H1 (cell line): ENCODE measurements around the gene CDC73. TPM values are rescaled to one million over a fixed set of nuclear protein-coding genes. Genes with fewer than 3 reads are reported as not detected.

Experiments used
- CTCF ChIA-PET: fragments of 300-600 bp; sonication (Branson Sonifier 250); formaldehyde crosslinking; loops from one replicate; lab custom pipeline; 2021; ENCODE audit not compliant: partially characterized antibody; lab: Charles Lee
- POLR2A ChIA-PET: fragments of 300-600 bp; sonication (Branson Sonifier 250); formaldehyde crosslinking; loops from one replicate; lab custom pipeline; 2021; ENCODE audit warnings: inconsistent platforms; ENCODE audit not compliant: partially characterized antibody; lab: Charles Lee
- DNase-seq, 2 experiments: peaks; one replicate each; pipeline versions ENCODE4 v3.0.0 to v3.0.0-alpha.2; 2010 to 2022; ENCODE audit warnings: low spot score in 2 of 2, low read depth in 1 of 2, mixed read lengths in 1 of 2
- FAIRE-seq: peaks from 2 replicates; lab custom pipeline; 2011; peaks lifted over from hg19 to GRCh38; lab: Jason Lieb, UNC
- H2AFZ ChIP-seq: 2 replicates; pipeline ENCODE4 v1.8.1; 2012; ENCODE audit warnings: low read length, inconsistent platforms
- H2AK5ac ChIP-seq: 2 replicates; pipeline ENCODE4 v1.6.1; 2013; ENCODE audit warnings: low read depth, low read length
- H2BK120ac ChIP-seq: replicated peaks from 2 replicates; pipeline ENCODE3; 2013; ENCODE audit warnings: low read depth, low read length, inconsistent platforms
- H2BK12ac ChIP-seq: 2 replicates; pipeline ENCODE4 v1.6.1; 2013; ENCODE audit warnings: low read depth, low read length
- H2BK15ac ChIP-seq: 2 replicates; pipeline ENCODE4 v1.6.1; 2013; ENCODE audit warnings: low read length
- H2BK20ac ChIP-seq: 2 replicates; pipeline ENCODE4 v1.6.1; 2013; ENCODE audit warnings: low read length
- H2BK5ac ChIP-seq: 2 replicates; pipeline ENCODE4 v1.6.1; 2013; ENCODE audit warnings: low read depth, low read length
- H3K14ac ChIP-seq: 2 replicates; pipeline ENCODE4 v1.6.1; 2013; ENCODE audit warnings: inconsistent platforms; ENCODE audit not compliant: insufficient read length
- H3K18ac ChIP-seq: 2 replicates; pipeline ENCODE4 v1.6.1; 2013; ENCODE audit warnings: low read length; ENCODE audit errors: extremely low read depth
- H3K23ac ChIP-seq: 2 replicates; pipeline ENCODE4 v1.6.1; 2013; ENCODE audit warnings: inconsistent platforms; ENCODE audit not compliant: insufficient read length
- H3K23me2 ChIP-seq: 2 replicates; pipeline ENCODE4 v1.6.1; 2013; ENCODE audit warnings: low read depth, low read length
- H3K27ac ChIP-seq: 2 replicates; pipeline ENCODE4 v1.6.1; 2011; ENCODE audit warnings: low read depth, low read length, inconsistent platforms
- H3K27me3 ChIP-seq, 4 experiments: replicated peaks in 1 of 4; 1 replicate in 1 of 4; 2 replicates in 3 of 4; pipeline versions ENCODE4 v1.6.1 to v1.8.1; 2011 to 2013; ENCODE audit warnings: low read length in 3 of 4, mild to moderate bottlenecking in 3 of 4, inconsistent platforms in 2 of 4, mixed read lengths in 2 of 4, moderate library complexity in 1 of 4; ENCODE audit not compliant: control insufficient read depth in 3 of 4, insufficient read depth in 3 of 4; ENCODE audit errors: extremely low read depth in 1 of 4
- H3K36me3 ChIP-seq, 4 experiments: 2 replicates each; pipeline versions ENCODE4 v1.6.1 to v1.8.1; 2011 to 2013; ENCODE audit warnings: mild to moderate bottlenecking in 4 of 4, low read length in 3 of 4, moderate library complexity in 2 of 4, control low read depth in 1 of 4, inconsistent platforms in 1 of 4; ENCODE audit not compliant: insufficient read depth in 4 of 4, control insufficient read depth in 2 of 4
- H3K4ac ChIP-seq: replicated peaks from 2 replicates; pipeline ENCODE3; 2013; ENCODE audit warnings: low read length, low read depth, mixed read lengths, inconsistent platforms; ENCODE audit not compliant: insufficient read length
- H3K4me1 ChIP-seq, 4 experiments: replicated peaks in 1 of 4; 1 replicate in 1 of 4; 2 replicates in 3 of 4; pipeline versions ENCODE4 v1.6.1 to v1.8.1; 2011 to 2013; ENCODE audit warnings: low read length in 3 of 4, inconsistent platforms in 2 of 4, mixed read lengths in 1 of 4; ENCODE audit not compliant: insufficient read depth in 4 of 4, control insufficient read depth in 3 of 4
- H3K4me2 ChIP-seq, 2 experiments: 2 replicates each; pipeline versions ENCODE4 v1.6.1 to v1.8.1; 2011 to 2013; ENCODE audit warnings: low read depth in 2 of 2, low read length in 2 of 2, control low read depth in 1 of 2, inconsistent platforms in 1 of 2, mild to moderate bottlenecking in 1 of 2; ENCODE audit not compliant: insufficient read depth in 1 of 2
- H3K4me3 ChIP-seq, 4 experiments: fragments of 200-600, 300-600 bp in 1 of 4; sonication (generic), shearing (Covaris generic), sonication (Bioruptor Twin) in 1 of 4; 2 replicates each; pipeline versions ENCODE4 v1.5.1 to v1.8.1; 2011 to 2016; ENCODE audit warnings: low read length in 4 of 4, low read depth in 3 of 4, control low read depth in 2 of 4, inconsistent platforms in 2 of 4, mild to moderate bottlenecking in 2 of 4, mixed read lengths in 1 of 4, moderate library complexity in 1 of 4; ENCODE audit not compliant: insufficient read depth in 2 of 4; ENCODE audit errors: extremely low read depth in 1 of 4
- H3K56ac ChIP-seq: replicated peaks from 2 replicates; pipeline ENCODE3; 2013; ENCODE audit warnings: low read depth, mild to moderate bottlenecking, mixed read lengths, low read length, inconsistent platforms; ENCODE audit not compliant: insufficient read length
- H3K79me1 ChIP-seq: 2 replicates; pipeline ENCODE4 v1.6.1; 2013; ENCODE audit warnings: low read depth, low read length, control low read depth
- H3K79me2 ChIP-seq, 2 experiments: 2 replicates each; pipeline versions ENCODE4 v1.6.1 to v1.8.1; 2012 to 2013; ENCODE audit warnings: low read length in 2 of 2, mild to moderate bottlenecking in 2 of 2, inconsistent platforms in 1 of 2; ENCODE audit not compliant: insufficient read depth in 2 of 2, control insufficient read depth in 1 of 2
- H3K9ac ChIP-seq, 4 experiments: replicated peaks in 1 of 4; 1 replicate in 1 of 4; 2 replicates in 3 of 4; pipeline versions ENCODE4 v1.6.1 to v1.8.1; 2011 to 2013; ENCODE audit warnings: low read depth in 3 of 4, low read length in 3 of 4, control low read depth in 2 of 4, mild to moderate bottlenecking in 2 of 4, moderate library complexity in 2 of 4, inconsistent platforms in 1 of 4; ENCODE audit errors: extremely low read depth in 1 of 4
- H3K9me3 ChIP-seq, 2 experiments: 2 replicates each; pipeline versions ENCODE4 v1.6.1 to v1.8.1; 2012 to 2013; ENCODE audit warnings: mild to moderate bottlenecking in 2 of 2, moderate library complexity in 2 of 2, control low read depth in 1 of 2, inconsistent platforms in 1 of 2, low read depth in 1 of 2, low read length in 1 of 2, mixed read lengths in 1 of 2; ENCODE audit not compliant: insufficient read depth in 2 of 2
- H4K20me1 ChIP-seq, 2 experiments: replicated peaks in 1 of 2; 2 replicates each; pipeline versions ENCODE3 to v1.8.1; 2011 to 2013; ENCODE audit warnings: inconsistent platforms in 2 of 2, low read length in 2 of 2, mild to moderate bottlenecking in 1 of 2; ENCODE audit not compliant: insufficient read depth in 2 of 2, control insufficient read depth in 1 of 2
- H4K5ac ChIP-seq: 2 replicates; pipeline ENCODE4 v1.6.1; 2013; ENCODE audit warnings: low read length, low read depth, mixed read lengths, inconsistent platforms; ENCODE audit not compliant: insufficient read length
- H4K8ac ChIP-seq: 2 replicates; pipeline ENCODE4 v1.8.0; 2013; ENCODE audit warnings: mild to moderate bottlenecking, moderate library complexity, low read length, inconsistent platforms; ENCODE audit not compliant: insufficient read depth; ENCODE audit errors: extremely low read depth
- H4K91ac ChIP-seq: replicated peaks from 2 replicates; pipeline ENCODE3; 2013; ENCODE audit warnings: low read length, mixed read lengths, inconsistent platforms; ENCODE audit not compliant: insufficient read length
- ASH2L ChIP-seq: fragments of 200-600, 300-600 bp; sonication (generic); IDR thresholded peaks from one replicate; pipeline ENCODE4 v1.7.1; 2017; ENCODE audit warnings: low read length
- BACH1 ChIP-seq: IDR thresholded peaks from 2 replicates; pipeline ENCODE4 v1.6.1; 2012; ENCODE audit warnings: low read length, improper control_type of control experiment
- BRCA1 ChIP-seq: IDR thresholded peaks from 2 replicates; pipeline ENCODE4 v1.6.1; 2012; ENCODE audit warnings: low read depth, low read length, improper control_type of control experiment
- CBX5 ChIP-seq: fragments of 300-800, 300-1000 bp; sonication (generic); IDR thresholded peaks from 2 replicates; pipeline ENCODE4 v1.7.1; 2016; ENCODE audit warnings: antibody characterized with exemption, low read length, low read depth
- EP300 ChIP-seq, 2 experiments: IDR thresholded peaks; 1 replicate in 1 of 2; 2 replicates in 1 of 2; pipeline ENCODE4 v1.6.1; 2011 to 2012; ENCODE audit warnings: low read depth in 2 of 2, low read length in 2 of 2, mild to moderate bottlenecking in 2 of 2, borderline replicate concordance in 1 of 2, inconsistent platforms in 1 of 2, moderate library complexity in 1 of 2
- EZH2 ChIP-seq: fragments of 200-600 bp; sonication (generic); IDR thresholded peaks from 2 replicates; pipeline ENCODE4 v1.7.1; 2012; ENCODE audit warnings: low read depth, mild to moderate bottlenecking, moderate library complexity, low read length, inconsistent platforms; ENCODE audit not compliant: severe bottlenecking
- JUND ChIP-seq: IDR thresholded peaks from 2 replicates; pipeline ENCODE4 v1.6.1; 2011; ENCODE audit warnings: mild to moderate bottlenecking, improper control_type of control experiment, low read length
- KDM1A ChIP-seq: fragments of 200-600, 300-600 bp; sonication (generic); IDR thresholded peaks from 2 replicates; pipeline ENCODE4 v1.7.1; 2016; ENCODE audit warnings: mild to moderate bottlenecking, low read length, borderline replicate concordance
- POU5F1 ChIP-seq: IDR thresholded peaks from 2 replicates; pipeline ENCODE4 v1.6.1; 2011; ENCODE audit warnings: low read depth, mild to moderate bottlenecking, low read length, moderate library complexity
- SAP30 ChIP-seq: fragments of 300-600 bp; sonication (generic); IDR thresholded peaks from 2 replicates; pipeline ENCODE4 v1.7.1; 2012; ENCODE audit warnings: low read length, moderate library complexity, mild to moderate bottlenecking, inconsistent platforms; ENCODE audit not compliant: insufficient read depth, insufficient replicate concordance
- SIRT6 ChIP-seq: IDR thresholded peaks from one replicate; pipeline ENCODE4 v1.7.1; 2012; ENCODE audit warnings: low read length, inconsistent platforms
- SP1 ChIP-seq: IDR thresholded peaks from 2 replicates; pipeline ENCODE4 v1.6.1; 2011; ENCODE audit warnings: low read depth, low read length
- SRF ChIP-seq: IDR thresholded peaks from 2 replicates; pipeline ENCODE4 v1.6.1; 2011; ENCODE audit warnings: mild to moderate bottlenecking, low read depth, low read length, moderate library complexity
- TAF1 ChIP-seq: IDR thresholded peaks from 2 replicates; pipeline ENCODE4 v1.6.1; 2011; ENCODE audit warnings: mild to moderate bottlenecking, low read depth, low read length
- TBP ChIP-seq: IDR thresholded peaks from 2 replicates; pipeline ENCODE4 v1.6.1; 2011; ENCODE audit warnings: low read depth, low read length, improper control_type of control experiment
- ZNF274 ChIP-seq: IDR thresholded peaks from 2 replicates; pipeline ENCODE4 v1.7.0; 2012; ENCODE audit warnings: low read length, borderline replicate concordance; ENCODE audit errors: extremely low read depth
- WGBS, 2 experiments: shearing (Covaris generic) in 1 of 2; methylation state at CpG; one replicate each; pipeline versions ENCODE4 v1.1.6 to v1.1.7; 2013 to 2015; ENCODE audit warnings: low lambda C conversion rate in 2 of 2, mixed read lengths in 2 of 2, inconsistent platforms in 1 of 2, low coverage in 1 of 2, missing lambda C conversion rate in 1 of 2; ENCODE audit not compliant: insufficient replicate concordance in 2 of 2, insufficient coverage in 1 of 2, insufficient read length in 1 of 2; ENCODE audit errors: extremely low coverage in 1 of 2, missing lambda C conversion rate in 1 of 2; 5-methylcytosine and 5-hydroxymethylcytosine counted together
- polyA plus RNA-seq, 7 experiments: library from polyadenylated mRNA; depleted of rRNA in 3 of 7; stranded (reverse) in 5 of 7; unstranded in 2 of 7; fragments of >200 nt in 5 of 7; fragments of 200-250 nt in 2 of 7; gene quantifications; 1 replicate in 5 of 7; 2 replicates in 1 of 7; 4 replicates in 1 of 7; pipeline versions ENCODE4 v1.2.1 to v1.2.3, GENCODE V29; 2011 to 2013; ENCODE audit warnings: missing spikeins in 2 of 7, mixed read lengths in 2 of 7
- total RNA-seq: library from RNA; stranded (reverse); fragmentation: NEBNext Ultra II Directional; extraction: Animal tissue kit (Norgen Biotek cat#: 25700); gene quantifications from 2 replicates; pipeline ENCODE4 v1.2.1, GENCODE V29; 2021

The CDC73 gene
- total and polyA plus RNA-seq, 2 of the 8 experiments (the other 6 are each of a cell fraction or from before 2014, with no cell fraction given), result 9.8 to 64.0 TPM

- H3K14ac ChIP-seq, result no peak overlapping the region
- DNase-seq (no peak), FAIRE-seq (no peak)
- H4K5ac ChIP-seq, result no peak overlapping the region
- ChIA-PET POLR2A (no interaction called here), CTCF (interaction anchor here (1.4 kb wide), 1 partner anchor 9 kb away, joined by 4 read pairs; no protein-coding TSS in a partner anchor)
- no peaks in the 10 kb centered on the region for H3K27me3 ChIP-seq
- H3K23ac ChIP-seq, result no peak overlapping the region
- H2BK20ac ChIP-seq, result no peak overlapping the region
- no peak overlapping the region for H3K9ac ChIP-seq
- no peaks in the 10 kb centered on the region for H3K79me2 ChIP-seq
- no peaks in the 10 kb centered on the region for H3K23me2 ChIP-seq
- no peak overlapping the region for H3K56ac ChIP-seq
- TF ChIP-seq SRF, result no peak
- no peak for TF ChIP-seq BACH1
- no peak for TF ChIP-seq EP300 (IDR thresholded peaks at IDR 0.05; ENCODE audit: borderline replicate concordance in 1 of 2, low read depth in 2 of 2, low read length in 2 of 2)
- TF ChIP-seq KDM1A, result no peak
- no peak for TF ChIP-seq ASH2L
- TF ChIP-seq SP1, result no peak
- no peak for TF ChIP-seq JUND
- TF ChIP-seq ZNF274, result no peak
- TF ChIP-seq SIRT6, result no peak
- no peak for TF ChIP-seq CBX5
- TF ChIP-seq TBP, result no peak
- no peak for TF ChIP-seq POU5F1
- TF ChIP-seq TAF1, result no peak
- no peak for TF ChIP-seq BRCA1
- no peak for TF ChIP-seq EZH2
- TF ChIP-seq SAP30, result no peak
- H4K91ac ChIP-seq, result no peak overlapping the region
- no peak overlapping the region for H2BK12ac ChIP-seq
- no peak overlapping the region for H2AK5ac ChIP-seq
- no peaks in the 10 kb centered on the region for H4K20me1 ChIP-seq
- no peak overlapping the region for H3K4ac ChIP-seq
- H4K8ac ChIP-seq, result no peak overlapping the region
- H3K4me1 ChIP-seq, result no peaks in the 10 kb centered on the region
- H2BK5ac ChIP-seq, result no peak overlapping the region
- H3K9me3 ChIP-seq, result no peaks in the 10 kb centered on the region
- no peaks in the 10 kb centered on the region for H3K36me3 ChIP-seq
- H2BK15ac ChIP-seq, result no peak overlapping the region
- no peak overlapping the region for H3K18ac ChIP-seq
- no peak overlapping the region for H2BK120ac ChIP-seq
- H3K4me3 ChIP-seq, result no peak overlapping the region
- no peak overlapping the region for H3K4me2 ChIP-seq
- no peak overlapping the region for H2AFZ ChIP-seq
- WGBS, 2 experiments, result 90% methylated on average over 1 of the region's 1 CpG; no CpG with 5 or more reads in 1 of the 2 experiments
- H3K79me1 ChIP-seq, result 0 out of 2 replicates have a peak, but pooled peaks cover 3% of the 10 kb centered on the region
- no peak overlapping the region for H3K27ac ChIP-seq
These were observed 143.9 kb downstream of the CDC73 start for GRCh38 chr1:193265716-193266115.
